ENCODE measurements around the gene CEBPE. TPM values are rescaled to one million over a fixed set of nuclear protein-coding genes. Genes with fewer than 3 reads are reported as not detected.

The CEBPE gene
- total RNA-seq, 2 donors from 2014 or later: not detected

GRCh38 chr14:23104591-23105347 is 14.3 kb downstream of the CEBPE start, which contains the start of gene CIROP:
TSS of gene CIROP (minus strand) at chr14:23104989. CDS start at chr14:23104920, 69 bp downstream.
- WGBS, 2 donors: 70 to 72% methylated on average over 11 of the region's 11 CpGs
- ATAC-seq (no peak), DNase-seq (no peak)
- Histone ChIP-seq H3K4me1 (peaks cover 2% of the 10 kb centered on the region), H3K4me3 (no peak within 1 kb of the TSS), H3K27ac (no peak within 1 kb of the TSS), H3K36me3 (replicated peaks in 1 of 2; ENCODE audit: insufficient read depth in 1 of 2, low read depth in 2 of 2) (no peaks in the 10 kb centered on the region), H3K27me3 (no peaks in the 10 kb centered on the region), H3K9me3 (no peaks in the 10 kb centered on the region)
- TF ChIP-seq CTCF (IDR thresholded peaks at IDR 0.05): no peak
- TF ChIP-seq POLR2A (IDR thresholded peaks at IDR 0.05): no peak
- intact Hi-C loops (cut with DNase I): no loop called here

- DNase-seq (no peak), ATAC-seq (no peak)
- H3K36me3 ChIP-seq (replicated peaks in 1 of 2; ENCODE audit: insufficient read depth in 1 of 2, low read depth in 2 of 2): no peaks in the 10 kb centered on the region
- no peaks in the 10 kb centered on the region for H3K27me3 ChIP-seq
- TF ChIP-seq POLR2A (IDR thresholded peaks at IDR 0.05) (no peak), CTCF (IDR thresholded peaks at IDR 0.05) (no peak)
- H3K27ac ChIP-seq: no peak overlapping the region
- intact Hi-C loops (cut with DNase I): no loop called here
- peaks cover 8% of the 10 kb centered on the region for H3K4me1 ChIP-seq
- WGBS, 2 donors: 65 to 69% methylated on average over 6 of the region's 6 CpGs
- no peak overlapping the region for H3K4me3 ChIP-seq
- H3K9me3 ChIP-seq: no peaks in the 10 kb centered on the region
Measured at GRCh38 chr14:23104070-23104590, 14.9 kb downstream of the CEBPE start.

- no peak overlapping the region for H3K4me3 ChIP-seq
- no peak overlapping the region for H3K27ac ChIP-seq
- H3K4me1 ChIP-seq: peaks cover 14% of the 10 kb centered on the region
- H3K27me3 ChIP-seq: no peaks in the 10 kb centered on the region
- 71 to 81% methylated on average over 4 of the region's 4 CpGs for WGBS, 2 donors
- no peaks in the 10 kb centered on the region for H3K36me3 ChIP-seq (replicated peaks in 1 of 2; ENCODE audit: insufficient read depth in 1 of 2, low read depth in 2 of 2)
- TF ChIP-seq CTCF (IDR thresholded peaks at IDR 0.05) (no peak), POLR2A (IDR thresholded peaks at IDR 0.05) (no peak)
- no peaks in the 10 kb centered on the region for H3K9me3 ChIP-seq
- intact Hi-C loops (cut with DNase I): no loop called here
- ATAC-seq (no peak), DNase-seq (no peak)
Measured at GRCh38 chr14:23103581-23103980, 15.5 kb downstream of the CEBPE start.

DNA sequence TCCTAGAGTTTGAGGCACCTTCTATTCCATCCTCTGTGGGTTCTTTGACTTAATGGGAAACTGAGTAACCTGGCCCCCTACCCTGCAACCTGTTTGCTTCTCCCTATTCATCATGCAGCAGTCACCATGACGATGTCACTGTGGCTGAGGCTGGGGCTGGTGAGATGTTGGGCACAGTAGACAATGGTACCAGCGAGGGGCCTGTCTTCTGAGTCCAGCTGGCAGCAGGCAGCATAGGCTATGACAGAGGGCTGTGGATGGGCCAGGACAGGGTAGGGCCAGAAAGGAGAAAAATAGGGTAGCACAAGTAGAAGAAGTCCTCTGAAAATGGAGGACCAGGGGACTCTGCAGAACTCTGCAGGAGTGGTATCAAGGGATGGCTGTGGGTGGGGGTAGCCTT is 16.3 kb downstream of the CEBPE start:
- H3K36me3 ChIP-seq (replicated peaks in 1 of 2; ENCODE audit: insufficient read depth in 1 of 2, low read depth in 2 of 2): no peaks in the 10 kb centered on the region
- no peaks in the 10 kb centered on the region for H3K9me3 ChIP-seq
- DNase-seq: no peak
- H3K27ac ChIP-seq: no peak overlapping the region
- H3K4me3 ChIP-seq: no peak overlapping the region
- no peak for TF ChIP-seq CTCF (IDR thresholded peaks at IDR 0.05)
- TF ChIP-seq POLR2A (IDR thresholded peaks at IDR 0.05): no peak
- H3K27me3 ChIP-seq: no peaks in the 10 kb centered on the region
- peaks cover 22% of the 10 kb centered on the region for H3K4me1 ChIP-seq
- WGBS, 2 donors: 80 to 86% methylated on average over 2 of the region's 2 CpGs
- ATAC-seq: no peak
- intact Hi-C loops (cut with DNase I): no loop called here

Data from body of pancreas (tissue), 4 donors.